Measurements from ENCODE around the gene NLGN1.

The NLGN1 gene

DNA sequence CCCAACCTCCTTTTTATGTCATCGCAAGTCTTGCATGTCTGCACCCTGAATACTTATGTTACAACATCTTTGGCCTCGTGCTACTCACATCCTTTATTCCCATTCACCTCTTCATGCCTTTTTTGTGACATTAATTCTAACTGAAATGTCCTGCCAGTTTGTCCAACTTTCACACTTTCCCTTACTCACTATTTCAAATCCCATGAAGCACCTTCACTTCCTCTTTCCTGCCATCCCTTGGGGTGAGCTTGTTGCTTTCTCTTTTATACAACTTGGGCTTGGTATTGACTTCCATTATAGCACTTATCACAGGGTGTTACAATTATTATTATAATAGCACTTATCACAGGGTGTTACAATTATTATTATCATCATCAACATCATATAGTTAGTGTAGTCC is 496.3 kb downstream of the NLGN1 start:
- DNase-seq (ENCODE audit: low read depth in 2 of 3, low spot score in 2 of 3) = no peak

DNA sequence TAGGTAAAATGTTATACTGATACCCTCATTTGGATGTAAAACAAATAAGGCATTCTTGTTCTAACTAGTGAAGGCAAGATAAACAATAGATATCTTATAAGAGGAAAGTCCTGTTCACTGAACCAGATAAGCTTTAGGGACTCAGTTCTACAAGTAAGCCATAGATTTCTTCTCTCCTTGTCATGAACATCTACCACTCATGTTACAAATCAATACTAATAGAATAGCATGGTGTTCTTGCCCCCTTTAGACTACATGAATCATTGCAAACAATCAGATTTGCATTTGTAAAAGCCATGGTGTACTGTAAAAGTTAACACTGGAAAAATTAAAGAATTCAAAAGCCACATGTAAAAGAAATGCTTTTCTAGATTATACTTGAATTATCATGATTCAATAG is 500.1 kb downstream of the NLGN1 start:
- DNase-seq (ENCODE audit: low read depth in 2 of 3, low spot score in 2 of 3) = no peak

GRCh38 chr3:173901649-173902048 is 504.1 kb downstream of the NLGN1 start:
- DNase-seq (ENCODE audit: low read depth in 2 of 3, low spot score in 2 of 3) = no peak

GRCh38 chr3:173902401-173902800 is 504.9 kb downstream of the NLGN1 start:
- DNase-seq (ENCODE audit: low read depth in 2 of 3, low spot score in 2 of 3) = no peak

- DNase-seq (ENCODE audit: low read depth in 2 of 3, low spot score in 2 of 3) = no peak
Observed at GRCh38 chr3:173902871-173903270, 505.3 kb downstream of the NLGN1 start.

- no peak for DNase-seq (ENCODE audit: low read depth in 2 of 3, low spot score in 2 of 3)
Observed at GRCh38 chr3:173905381-173905780, 507.8 kb downstream of the NLGN1 start.

DNA sequence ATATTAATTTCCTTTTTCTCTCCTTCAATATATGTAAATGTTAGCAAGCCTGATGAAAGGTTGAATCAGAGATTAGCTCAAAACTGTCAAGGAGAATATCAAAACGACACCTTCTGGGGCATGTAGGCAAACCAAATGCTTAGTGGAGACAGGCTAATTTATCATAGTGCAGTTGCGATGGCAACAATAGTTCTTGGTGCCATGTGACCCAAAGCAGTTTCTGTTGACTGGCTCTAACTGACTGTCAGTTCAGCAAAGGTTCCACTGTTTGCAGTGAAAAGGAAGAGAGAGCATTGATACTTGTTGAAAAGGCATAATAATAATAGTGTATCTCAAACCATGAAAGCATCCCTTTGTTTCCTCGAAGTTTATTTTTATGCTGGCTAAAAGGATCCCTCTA is 513.9 kb downstream of the NLGN1 start:
- no peak for DNase-seq (ENCODE audit: low read depth in 2 of 3, low spot score in 2 of 3)

- no peak for DNase-seq (ENCODE audit: low read depth in 2 of 3, low spot score in 2 of 3)
Observed at GRCh38 chr3:173912126-173912525, 514.6 kb downstream of the NLGN1 start.

DNA sequence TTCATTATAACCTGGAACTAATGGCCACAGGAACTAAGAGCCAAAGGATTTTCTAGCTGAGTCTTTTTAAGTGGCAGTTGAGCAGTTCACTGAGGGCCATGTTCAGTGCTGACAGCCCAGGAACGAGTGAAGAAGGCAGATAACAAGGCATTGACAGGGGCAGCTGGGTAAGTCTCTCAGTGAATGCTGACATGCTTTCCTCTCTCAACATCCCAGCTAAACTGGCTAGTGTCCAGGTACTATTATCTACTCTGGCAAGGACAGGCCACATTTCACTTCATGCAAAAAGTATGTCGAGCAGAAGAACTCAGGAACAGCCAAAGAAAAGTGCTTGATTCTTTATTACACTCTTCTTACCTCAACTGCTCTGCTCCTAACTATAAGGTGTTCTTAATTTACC is 515.9 kb downstream of the NLGN1 start:
- DNase-seq (ENCODE audit: low read depth in 2 of 3, low spot score in 2 of 3) = no peak

GRCh38 chr3:173913974-173914421 is 516.5 kb downstream of the NLGN1 start:
- no peak for DNase-seq (ENCODE audit: low read depth in 2 of 3, low spot score in 2 of 3)

DNA sequence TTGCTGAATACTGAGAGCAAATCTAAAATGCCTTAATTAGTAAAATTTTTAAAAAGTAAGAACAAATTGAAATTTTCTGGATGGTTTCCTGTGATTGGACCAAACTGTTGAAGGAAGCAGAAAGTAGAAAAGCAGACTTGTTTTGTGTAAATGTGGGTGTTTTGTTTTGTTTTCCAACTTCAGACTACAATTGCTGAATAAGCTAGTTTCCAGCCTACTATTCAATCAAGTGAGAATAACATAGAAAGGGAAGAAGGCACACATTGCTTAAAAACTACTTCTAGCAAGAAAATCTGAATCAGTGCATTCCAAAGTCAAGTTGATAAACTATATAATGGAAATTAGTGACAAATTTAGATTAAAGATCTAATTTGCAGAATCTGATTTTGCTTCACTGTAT is 519.3 kb downstream of the NLGN1 start:
- no peak for DNase-seq (ENCODE audit: low read depth in 2 of 3, low spot score in 2 of 3)

GRCh38 chr3:173920386-173920785 is 522.8 kb downstream of the NLGN1 start:
- DNase-seq (ENCODE audit: low read depth in 2 of 3, low spot score in 2 of 3) = no peak

DNA sequence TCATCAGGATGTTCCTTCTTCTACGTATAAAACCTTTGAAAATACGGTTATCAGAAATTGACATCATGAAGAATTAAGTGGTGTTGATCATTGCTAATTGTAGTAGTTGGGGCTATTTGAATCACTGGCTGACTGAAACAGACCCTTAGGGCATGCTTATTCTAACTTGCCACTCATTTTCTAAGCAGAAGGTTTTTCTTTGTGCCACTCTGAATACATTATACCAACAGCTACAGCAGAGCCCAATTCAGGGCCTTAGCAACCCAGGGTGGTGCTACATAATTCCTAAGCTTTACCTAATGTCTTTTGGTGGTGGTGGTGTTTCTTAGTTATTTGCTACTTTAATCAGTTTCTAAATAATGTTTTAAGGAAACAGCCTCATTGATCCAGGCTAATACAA is 524.2 kb downstream of the NLGN1 start:
- DNase-seq (ENCODE audit: low read depth in 2 of 3, low spot score in 2 of 3) = no peak

DNA sequence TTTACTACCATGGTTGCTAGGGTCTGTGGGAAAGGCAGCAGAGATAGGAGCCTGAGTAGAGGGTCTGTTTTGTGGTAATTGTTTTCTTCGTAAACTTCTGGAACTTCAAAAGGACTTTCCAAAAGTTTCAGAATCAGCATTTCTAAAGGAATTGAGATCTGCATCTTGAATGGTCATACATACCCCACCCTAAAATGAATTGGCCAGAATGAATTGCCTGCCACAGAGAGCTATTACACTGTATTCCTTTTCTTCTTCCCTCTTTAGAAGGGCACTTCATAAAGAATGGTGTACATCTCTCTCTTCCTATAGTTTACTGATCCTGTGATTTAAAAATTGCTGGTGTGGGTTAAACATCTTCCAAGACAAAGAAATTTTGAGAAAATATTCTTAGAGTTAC is 525.7 kb downstream of the NLGN1 start:
- DNase-seq (ENCODE audit: low read depth in 2 of 3, low spot score in 2 of 3) = no peak

GRCh38 chr3:173930251-173930650 is 532.7 kb downstream of the NLGN1 start:
- DNase-seq (ENCODE audit: low read depth in 2 of 3, low spot score in 2 of 3) = no peak

DNA sequence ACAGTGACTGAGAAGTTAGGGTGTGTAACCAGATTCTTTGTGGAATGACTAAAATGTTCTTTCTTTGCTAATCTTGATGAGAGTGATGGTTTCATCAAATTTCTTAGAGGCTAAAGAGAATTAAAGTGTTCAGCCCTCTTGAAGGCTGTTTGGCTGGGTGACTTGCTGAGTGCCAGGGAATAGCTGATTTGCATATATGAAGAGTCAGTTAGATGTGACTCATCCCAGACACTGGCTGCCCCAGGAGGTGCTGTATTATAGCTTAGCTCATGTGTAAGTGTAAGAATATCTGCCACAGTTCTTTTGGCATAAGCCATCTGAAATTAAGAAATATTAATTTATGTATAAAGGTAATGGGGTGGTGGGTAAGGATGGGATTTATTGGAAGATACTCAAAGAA is 535.1 kb downstream of the NLGN1 start:
- no peak for DNase-seq (ENCODE audit: low read depth in 2 of 3, low spot score in 2 of 3)

DNA sequence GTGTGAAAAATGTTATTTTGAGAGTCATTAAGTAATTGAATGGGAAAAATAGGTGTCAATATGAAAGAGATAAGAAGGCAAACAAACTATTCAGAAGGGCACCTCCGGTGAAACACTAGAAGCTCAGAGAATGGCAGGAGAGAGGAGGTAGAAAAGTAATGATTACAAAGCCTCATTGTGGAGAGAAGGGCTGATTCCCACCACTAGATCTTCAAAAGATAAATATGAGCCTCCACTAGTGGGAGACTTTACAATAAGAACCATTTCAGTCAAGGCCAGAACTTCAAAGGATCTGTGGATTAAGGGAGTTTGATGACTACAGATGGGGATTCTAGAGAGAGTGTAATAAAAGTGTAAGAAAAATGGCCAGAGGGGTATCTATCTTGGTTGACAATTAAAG is 535.6 kb downstream of the NLGN1 start:
- no peak for DNase-seq (ENCODE audit: low read depth in 2 of 3, low spot score in 2 of 3)

GRCh38 chr3:173936316-173936715 is 538.8 kb downstream of the NLGN1 start:
- no peak for DNase-seq (ENCODE audit: low read depth in 2 of 3, low spot score in 2 of 3)

DNA sequence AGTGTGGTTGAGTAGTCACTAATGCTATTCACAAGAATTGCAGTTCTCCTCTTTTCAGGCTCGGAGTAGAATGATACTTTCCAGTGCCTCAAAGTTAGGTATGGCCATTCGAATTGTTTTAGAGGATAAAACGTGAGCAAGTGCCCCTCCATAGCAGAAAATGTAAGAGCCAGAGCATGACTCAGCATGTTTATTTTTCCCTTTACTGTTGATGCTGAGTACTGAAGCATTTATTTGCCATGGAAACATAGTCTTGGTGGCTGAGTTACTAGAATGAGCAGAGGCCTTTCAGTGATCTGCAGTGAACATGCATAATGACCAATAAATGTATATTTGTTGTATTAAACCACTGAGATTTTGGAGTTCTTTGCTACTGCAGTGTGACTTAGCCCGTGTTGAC is 540.6 kb downstream of the NLGN1 start:
- no peak for DNase-seq (ENCODE audit: low read depth in 2 of 3, low spot score in 2 of 3)

DNA sequence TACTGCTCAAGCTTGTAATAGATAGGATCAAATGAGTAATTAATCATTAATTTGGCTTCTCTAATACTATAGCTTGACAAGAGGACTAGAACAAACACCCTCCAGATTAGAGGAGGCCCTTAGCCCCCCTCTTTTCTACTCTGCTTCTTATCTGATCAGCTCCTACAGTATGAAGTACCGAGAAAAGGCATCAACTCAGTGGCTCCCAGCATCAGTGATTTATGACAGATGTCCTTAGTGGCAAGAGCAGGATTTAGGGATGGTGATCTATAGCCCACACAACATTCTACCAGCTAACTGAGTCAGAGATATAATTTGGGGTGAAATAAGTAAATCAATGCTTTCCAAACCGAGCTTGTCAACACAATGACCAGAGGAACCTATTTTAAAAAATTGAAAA is 541.1 kb downstream of the NLGN1 start:
- DNase-seq (ENCODE audit: low read depth in 2 of 3, low spot score in 2 of 3) = no peak

DNA sequence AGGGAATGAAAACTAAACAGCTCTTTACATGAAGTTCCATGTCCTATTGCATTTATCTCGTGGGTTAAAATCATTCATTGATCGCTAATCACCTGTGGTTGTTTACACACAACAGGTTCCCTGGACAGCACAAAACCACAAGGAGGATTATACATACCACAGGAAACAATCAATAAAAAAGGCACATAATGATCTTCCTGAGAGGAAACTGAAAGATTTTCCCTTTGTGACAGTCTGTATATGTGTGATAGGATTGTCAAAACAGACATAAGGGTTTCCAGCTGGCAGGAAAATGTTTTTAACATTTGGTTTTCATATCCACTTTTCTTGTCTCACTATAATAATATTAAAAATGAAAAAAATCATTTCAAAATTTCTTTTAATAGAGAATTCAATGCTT is 541.8 kb downstream of the NLGN1 start:
- DNase-seq (ENCODE audit: low read depth in 2 of 3, low spot score in 2 of 3) = no peak

DNA sequence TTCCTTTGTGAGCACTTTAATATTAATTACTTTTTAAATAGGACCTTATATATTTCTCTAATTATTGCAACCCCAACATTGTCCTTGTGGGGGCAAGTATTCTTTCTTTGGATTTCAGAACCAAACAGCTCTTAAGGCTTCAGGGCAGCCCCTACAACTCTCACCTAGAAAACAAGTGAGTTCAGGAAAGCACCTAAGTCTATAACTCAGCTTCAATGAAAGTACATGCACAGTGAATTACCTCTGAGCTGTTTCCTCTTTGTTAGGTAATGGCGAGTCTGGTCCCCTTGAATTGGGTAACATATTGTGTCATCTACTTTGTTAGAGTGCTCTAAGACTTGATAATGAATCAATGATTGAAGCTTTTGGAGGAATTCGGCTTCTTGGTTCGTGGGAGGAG is 545.7 kb downstream of the NLGN1 start:
- no peak for DNase-seq (ENCODE audit: low read depth in 2 of 3, low spot score in 2 of 3)

DNA sequence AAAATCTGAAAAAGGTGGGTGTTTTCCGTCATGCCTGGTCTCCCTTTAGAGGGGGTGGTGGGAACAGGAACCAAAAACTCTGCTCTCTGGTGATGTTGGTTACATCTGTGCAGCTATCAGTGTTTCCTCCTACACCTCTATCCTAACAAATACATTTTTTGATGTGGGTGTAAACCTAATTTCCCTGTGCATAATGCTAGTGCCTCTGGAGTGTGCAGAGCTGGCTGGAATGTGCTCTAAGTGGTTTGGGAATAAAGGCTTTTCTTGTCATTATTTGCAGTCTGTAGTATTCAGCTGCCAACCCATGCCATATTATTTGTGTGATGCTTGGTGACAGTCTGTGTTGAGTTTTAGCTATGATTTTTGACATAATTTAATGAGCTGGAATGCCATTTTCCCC is 547.6 kb downstream of the NLGN1 start:
- no peak for DNase-seq (ENCODE audit: low read depth in 2 of 3, low spot score in 2 of 3)

GRCh38 chr3:173945806-173946205 is 548.3 kb downstream of the NLGN1 start:
- DNase-seq (ENCODE audit: low read depth in 2 of 3, low spot score in 2 of 3) = no peak

Data from activated CD8-positive, alpha-beta memory T cell treated with anti-CD3 and anti-CD28 coated beads for 48 hours (primary cell).